HTERT RPE-1 (cell line): ENCODE results near the gene SLC8A3.

Experiments
- in situ Hi-C: fragments of 300-500 bp; cut with MboI; formaldehyde crosslinking; loops from 4 replicates; pipeline ENCODE4 v1.14.3; 2020; ENCODE audit warnings: low sequenced_read_pairs

Gene SLC8A3

DNA sequence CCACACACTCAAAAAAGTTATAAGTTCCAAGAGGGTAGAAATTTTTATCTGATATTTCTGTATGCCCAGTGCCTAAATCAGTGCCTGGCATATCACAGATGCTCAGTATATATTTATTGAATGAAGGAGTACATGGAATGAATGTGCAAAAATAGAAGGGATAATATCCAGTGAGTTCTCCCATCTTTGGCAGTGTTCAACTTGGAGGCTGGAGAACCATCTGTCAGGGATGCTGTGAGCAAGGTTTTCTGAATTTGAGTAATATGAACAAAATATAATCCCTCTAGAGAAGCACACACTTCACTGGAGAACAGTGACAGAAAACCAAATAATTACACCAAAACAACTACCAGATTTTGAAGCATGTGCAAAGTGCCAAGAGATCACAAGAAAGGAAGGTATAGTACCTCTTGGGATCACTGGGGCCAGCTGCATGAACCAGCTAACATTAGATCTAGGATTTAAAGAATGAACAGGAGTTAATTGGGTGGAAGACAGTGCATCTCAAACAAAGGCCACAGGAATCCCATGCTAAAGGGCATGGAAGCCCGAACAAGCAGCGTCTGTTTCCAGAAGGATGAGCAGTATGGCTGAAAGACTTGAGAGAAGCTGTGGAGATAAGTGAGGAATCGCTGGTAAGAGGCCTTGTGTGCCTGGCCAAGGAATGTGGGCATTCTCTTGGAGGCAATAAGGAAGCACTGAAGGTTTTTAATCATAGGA is 11.5 kb downstream of the SLC8A3 start:
- in situ Hi-C loops = no loop called here

DNA sequence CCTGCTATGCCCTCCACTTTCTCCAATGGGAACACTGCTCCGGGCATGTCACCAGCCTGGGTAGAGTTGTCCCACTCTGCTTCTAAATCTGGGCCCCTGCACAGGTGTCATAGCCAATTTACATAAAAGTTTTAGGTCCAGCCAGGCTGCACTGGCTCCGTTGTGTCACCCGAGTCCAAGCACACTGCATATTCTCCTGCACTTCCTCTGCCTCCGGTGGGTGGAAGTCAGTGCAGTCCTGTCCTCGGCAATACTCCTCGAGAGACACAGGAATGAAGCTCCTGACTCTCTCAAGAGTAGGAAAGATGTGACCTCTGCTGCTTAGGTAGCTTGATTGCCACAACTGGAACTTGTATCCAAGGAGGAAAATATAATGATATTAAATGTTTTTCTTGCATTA is 15.2 kb downstream of the SLC8A3 start:
- in situ Hi-C loops = no loop called here

DNA sequence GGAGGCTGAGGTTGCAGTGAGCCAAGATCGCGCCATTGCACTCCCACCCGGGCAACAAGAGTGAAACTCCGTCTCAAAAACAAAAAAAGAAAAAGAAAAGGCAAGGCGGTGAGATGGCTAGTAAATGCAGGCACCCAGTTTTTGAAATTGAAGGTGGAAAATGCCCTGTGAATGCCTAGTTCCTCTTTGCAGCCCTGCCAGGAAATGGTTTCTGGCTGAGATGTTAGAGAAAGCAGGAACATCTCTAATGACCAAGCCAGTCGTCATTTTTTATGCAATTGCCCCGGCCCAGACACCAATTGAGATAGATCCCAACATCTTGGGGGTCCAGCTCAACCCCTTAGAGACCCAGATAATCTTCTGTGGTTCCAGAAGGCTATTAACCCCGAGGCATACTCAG is 17.0 kb downstream of the SLC8A3 start:
- in situ Hi-C loops = no loop called here

DNA sequence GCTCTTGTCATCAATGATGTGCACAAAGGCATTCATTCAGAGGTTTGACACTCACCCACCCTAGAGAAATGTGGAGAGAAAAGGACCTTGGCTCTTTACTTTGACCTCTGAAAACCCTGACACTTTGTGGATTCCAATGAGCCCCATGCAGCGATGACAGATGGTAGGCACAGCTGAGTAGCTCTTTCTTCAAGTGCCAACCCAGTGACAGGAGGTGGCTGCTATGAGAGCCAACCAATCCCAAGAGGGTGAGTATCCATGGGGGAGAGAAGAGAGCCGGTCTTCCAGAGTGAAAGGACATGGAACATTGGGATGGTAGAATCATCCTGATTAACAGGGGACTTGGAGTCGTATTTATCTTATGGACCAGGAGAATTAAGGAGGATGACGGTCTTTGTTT is 17.8 kb downstream of the SLC8A3 start:
- in situ Hi-C loops = no loop called here

DNA sequence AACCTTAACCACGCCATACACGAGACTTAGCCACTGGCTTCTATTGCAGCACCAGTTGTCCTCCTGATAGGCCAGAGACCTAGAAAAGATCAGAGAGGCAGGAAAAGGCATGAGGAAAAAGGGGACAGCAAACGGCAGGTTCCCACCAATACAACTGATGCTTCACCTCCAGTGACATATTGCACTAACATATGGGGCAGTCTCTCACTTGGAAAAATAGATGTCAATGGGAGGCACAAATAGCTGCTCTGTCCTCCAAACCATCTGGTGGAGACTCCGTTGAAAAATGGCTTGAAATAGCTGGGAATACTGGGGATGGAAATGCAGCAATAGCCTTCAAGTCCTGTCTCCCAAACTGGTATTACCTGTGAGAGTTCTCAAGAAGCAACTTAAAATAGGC is 20.3 kb downstream of the SLC8A3 start:
- in situ Hi-C loops = no loop called here

DNA sequence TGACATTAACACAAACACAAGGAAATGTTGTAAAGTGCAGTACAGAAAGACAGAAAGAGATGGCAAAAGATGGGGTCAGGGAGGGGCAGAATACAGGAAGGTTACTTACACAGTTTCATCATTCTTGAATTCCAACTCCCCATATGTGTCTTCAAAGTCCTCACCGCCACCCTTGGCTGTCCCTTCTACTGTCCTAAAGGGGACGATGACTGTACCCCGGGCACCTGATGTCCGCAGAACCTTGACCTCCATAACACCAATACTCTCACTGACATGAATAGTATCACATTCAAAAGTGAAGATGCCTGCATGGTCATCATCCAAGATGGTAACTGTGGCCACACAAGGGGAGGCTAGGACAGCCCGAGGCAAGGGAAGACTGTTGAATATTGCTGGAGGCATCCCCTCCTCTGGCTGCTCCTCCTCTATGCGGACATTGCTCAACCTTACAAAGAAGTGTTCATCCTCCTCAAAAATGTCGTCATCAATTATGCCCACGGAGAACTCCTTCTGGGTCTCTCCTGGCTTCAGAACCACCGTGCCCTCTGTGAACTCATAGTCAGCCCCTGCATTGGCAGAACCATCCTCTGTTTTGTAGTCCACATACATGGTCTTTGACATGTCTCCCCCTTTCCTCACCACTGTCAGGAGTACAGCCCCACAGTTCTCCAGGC is 22.1 kb downstream of the SLC8A3 start:
- in situ Hi-C loops = no loop called here

DNA sequence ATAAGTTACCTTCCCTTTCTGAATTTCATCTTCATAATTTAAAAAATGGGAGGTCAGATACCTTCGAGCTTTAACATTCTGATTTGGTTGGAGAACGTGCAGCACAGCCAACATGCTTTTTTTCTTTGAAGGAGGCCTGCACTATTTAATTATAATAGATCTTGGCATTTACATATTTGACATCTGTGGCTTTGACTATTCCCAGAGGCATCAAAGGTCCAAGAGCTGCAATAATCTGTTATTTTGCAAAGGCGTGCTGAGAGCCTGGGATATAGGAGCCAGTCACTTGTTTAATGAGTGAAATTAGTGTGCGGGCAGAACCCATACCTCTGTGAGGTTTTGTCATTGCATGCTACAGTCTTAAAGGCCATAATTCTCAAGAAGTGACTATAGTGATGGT is 26.4 kb downstream of the SLC8A3 start:
- in situ Hi-C loops = no loop called here

DNA sequence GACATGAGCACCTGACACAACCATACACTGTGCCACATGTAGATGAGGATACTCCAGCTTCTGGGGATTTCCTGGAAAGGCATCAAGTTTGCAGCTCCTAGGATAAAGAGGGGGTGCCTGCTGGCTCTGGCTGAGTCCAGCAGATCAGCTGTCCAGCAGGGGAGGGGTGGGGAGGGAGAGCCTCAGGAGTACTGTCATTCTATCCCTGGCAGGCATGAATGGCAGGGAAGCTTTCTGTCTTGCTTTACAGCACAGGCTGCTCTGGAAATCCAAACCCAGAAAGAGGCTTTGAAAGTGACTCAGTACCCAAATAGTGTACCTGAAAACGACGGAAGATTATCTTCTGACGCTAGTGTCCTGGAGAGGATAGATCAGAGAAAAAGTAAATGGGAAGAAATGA is 32.2 kb downstream of the SLC8A3 start:
- in situ Hi-C loops = no loop called here

DNA sequence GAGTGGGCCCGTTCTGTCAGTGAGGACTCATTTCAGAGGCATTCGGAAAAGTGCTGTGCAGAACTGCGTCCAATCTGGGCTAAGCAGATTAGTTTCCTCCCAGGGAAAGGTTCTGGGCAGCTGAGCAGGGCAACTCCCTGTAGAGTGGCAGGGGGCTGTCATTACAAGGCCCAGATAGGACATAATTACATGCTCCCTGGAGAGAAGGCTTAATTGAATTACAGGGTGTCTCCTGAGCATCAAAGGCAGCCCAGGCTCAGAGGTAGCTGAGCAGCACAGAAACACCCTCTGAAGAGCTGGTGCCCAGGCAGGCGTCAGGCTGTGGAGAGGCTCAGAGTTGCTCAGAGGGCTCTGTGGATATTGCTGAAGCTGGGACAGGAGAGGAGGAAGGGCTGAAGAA is 36.0 kb downstream of the SLC8A3 start:
- in situ Hi-C loops = no loop called here

DNA sequence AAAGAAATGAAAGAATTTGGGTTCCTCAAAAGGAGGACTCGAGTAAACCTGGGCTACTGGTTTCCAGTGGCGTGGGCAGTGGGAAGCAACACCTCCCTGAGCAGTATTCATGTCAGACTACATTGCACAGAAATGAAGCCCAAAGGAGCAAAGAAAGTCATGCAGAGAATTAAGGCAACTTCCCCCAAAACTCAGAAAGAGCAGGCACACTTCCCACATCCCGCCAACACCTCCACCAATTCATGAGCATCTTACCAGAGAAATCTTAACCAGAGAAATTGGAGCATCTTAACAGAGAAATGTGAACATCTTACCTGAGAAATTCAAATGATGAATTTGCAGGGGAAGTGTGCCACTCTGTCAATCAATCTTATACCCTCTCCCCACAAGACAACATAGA is 36.7 kb downstream of the SLC8A3 start:
- in situ Hi-C loops = no loop called here

DNA sequence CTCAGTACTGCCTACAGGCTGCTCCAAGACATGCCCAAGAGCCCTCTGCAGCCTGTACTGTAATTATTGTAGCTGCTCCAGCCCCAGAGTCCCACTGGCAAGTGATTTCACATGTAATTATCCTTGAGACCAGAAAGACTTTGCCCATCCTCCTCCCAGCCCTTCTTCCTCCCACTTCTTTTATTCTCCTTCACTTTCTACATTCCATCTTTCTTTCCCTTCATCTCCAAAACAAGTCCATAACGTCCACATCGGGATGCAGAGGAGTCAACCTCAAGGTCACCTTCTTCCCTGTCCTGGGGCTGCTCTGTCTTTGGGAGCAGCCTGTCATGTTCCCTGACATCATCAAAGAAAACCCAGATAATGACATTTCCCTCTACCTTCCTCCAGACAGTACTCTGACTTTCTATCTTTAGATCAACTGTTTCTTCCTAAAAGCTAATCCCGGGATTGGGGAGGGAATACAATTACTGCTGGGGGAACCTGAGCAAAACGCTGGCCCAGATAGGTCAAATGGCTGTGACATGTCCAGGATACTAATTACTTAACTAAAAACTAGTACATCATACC is 39.1 kb downstream of the SLC8A3 start:
- in situ Hi-C loops = no loop called here

DNA sequence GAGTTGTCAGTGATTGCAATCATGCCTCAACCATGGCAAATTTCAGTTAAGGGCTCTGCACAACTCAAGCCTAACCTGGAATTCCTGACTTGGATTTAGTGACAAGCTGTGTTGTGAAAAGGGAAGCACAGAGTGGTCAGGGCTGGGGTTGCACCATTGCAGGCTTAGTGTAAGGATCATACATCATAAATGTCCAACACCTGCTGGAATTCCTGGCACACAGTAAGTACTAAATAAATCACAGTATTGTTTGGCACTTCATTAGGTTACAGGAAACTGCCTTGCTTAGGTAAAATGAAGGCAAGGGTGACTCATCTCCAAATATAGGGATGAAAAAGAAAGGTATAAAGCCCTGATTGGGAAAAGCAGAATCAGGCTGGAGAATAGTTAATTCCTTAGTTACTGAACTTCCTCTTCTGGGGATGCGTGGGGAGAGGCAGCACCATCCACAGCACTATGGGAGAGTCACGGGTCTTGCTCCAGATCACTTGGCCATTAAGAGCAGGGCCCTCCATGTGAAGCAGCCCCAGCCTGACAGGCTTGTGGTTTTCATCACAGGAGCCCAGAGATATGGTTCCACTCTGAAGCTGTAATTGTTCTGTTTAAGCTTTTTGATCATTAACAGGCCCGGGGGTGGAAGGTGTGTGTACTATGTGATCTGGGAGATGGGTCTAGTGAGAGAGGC is 39.7 kb downstream of the SLC8A3 start:
- in situ Hi-C loops = no loop called here

DNA sequence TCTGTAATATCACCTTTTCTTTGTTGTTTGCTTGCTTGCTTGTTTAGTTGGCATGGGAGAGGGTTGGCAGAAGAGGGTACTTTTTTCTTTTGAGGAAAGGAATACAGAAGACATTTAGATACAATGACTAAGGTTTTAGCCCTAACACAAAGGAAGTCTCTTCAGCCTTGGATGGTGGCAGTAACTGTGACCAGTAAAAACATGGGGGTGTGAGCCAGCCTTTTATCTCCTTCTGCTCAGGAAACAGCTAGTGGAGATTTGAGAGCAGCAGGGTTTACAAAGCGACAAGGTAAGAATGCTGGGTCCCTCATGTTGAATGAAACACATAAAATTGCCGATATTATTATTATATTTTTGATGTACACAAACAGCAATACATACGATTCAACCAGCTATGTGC is 40.4 kb downstream of the SLC8A3 start:
- in situ Hi-C loops = no loop called here

DNA sequence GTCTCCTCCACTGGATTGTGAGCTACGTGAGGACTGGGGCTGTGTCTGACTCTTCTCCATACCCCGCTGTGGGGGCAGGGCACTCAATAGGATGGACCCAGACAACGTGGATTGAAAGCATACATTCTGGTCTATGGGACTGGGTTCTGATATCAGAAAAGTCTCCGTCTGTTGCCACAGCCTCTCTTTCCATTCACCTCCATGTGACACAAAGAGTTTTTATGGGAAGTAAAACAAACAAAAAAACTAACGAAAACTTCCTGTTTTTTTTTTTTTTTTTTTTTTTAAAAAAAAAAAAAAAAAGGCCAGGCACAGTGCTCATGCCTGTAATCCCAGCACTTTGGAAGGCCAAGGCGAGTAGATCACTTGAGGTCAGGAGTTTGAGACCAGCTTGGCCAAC is 44.7 kb downstream of the SLC8A3 start:
- in situ Hi-C loops = no loop called here

DNA sequence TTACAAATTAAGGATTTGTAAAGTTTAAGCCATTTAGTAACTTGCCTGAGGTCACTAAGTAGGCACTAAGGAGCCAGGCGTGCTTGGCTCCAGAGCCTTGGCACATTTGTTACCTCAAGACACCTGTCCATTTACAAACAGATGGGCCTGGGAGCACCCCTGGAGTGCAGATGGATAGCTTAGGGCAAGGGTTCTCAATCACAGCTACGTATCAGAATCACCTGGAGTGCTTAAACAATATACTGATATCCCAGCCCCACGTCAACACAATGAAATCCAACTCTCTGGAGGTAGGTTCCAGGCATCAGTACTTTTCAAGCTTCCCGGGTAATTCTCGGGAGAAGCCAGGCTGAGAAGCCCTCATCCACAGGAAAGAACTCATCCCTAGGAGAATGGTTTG is 45.4 kb downstream of the SLC8A3 start:
- in situ Hi-C loops = no loop called here

DNA sequence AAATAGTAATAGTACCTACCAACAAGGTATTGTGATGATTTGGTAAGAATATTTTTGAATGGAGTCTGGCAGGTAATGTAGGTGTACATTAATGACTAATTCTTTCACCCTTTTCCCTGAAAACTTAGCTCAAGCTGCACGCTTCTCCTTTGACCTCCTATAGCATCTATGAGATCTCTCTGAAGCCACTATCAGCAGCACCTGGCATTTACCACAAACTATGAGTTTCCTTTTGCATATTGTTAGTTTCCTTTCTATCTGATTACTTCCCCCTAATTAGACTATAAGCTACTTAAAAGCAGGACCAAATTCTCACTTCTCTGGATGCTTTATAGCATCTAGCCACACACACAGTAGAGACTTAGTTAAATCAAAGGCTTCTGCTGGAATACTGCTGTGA is 48.1 kb downstream of the SLC8A3 start:
- in situ Hi-C loops = no loop called here

DNA sequence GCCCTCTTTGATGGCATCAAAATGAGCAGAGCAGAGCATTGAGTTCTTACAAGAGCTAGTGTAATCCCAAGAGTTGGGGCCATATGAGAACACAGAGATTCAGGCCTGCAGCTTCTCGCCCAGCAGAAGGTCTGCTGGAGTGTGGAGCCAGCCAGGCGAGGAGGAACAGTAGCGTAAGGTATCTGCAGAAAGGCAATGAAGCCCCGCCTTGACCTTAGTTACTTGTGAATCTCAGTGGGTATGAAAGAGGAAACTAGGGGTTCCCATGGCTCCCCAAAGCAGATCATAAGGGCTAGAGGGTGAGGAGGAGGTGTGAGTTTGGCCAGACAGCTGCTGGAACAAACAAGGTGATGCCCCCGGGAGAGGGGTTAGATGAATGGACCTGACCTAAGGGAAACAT is 49.4 kb downstream of the SLC8A3 start:
- in situ Hi-C loops = no loop called here

DNA sequence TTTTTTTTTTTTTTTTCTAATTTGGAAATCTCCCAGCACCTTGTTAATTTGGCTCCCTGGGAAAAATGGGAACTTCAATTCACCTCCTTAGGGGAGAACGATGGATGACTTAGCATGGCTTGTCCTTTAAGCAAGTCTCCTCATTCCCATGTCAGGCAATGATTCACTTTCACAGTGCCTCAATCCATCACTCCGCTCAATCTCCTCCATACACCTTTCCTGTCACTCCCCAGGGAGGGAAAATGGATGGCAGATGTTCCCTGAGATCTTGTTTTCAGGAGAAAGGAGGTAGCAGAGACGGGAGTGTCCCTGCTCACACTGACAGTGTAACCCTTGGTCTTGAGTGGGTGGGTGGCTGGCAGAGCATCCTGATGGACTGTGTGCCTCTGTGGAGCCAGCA is 51.0 kb downstream of the SLC8A3 start:
- in situ Hi-C loops = no loop called here

DNA sequence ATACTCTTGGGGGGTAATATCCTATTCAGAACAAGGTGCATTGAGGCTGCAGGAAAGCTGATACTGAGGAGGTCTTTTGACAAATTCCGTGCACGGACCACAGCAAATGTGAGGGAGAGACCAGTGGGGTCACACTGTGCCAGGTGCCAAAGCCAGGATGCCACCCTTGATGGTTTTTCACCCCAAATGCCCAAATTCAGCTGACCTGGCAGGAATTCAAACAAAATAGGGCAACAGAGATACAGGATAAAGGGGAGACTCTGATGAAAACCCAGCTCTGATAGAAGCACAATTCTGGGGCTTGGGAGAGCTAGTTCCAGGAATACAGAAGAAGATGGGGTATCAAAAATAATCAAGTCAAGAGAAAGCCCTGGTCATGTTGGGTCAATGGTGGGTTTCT is 55.3 kb downstream of the SLC8A3 start:
- in situ Hi-C loops = no loop called here

DNA sequence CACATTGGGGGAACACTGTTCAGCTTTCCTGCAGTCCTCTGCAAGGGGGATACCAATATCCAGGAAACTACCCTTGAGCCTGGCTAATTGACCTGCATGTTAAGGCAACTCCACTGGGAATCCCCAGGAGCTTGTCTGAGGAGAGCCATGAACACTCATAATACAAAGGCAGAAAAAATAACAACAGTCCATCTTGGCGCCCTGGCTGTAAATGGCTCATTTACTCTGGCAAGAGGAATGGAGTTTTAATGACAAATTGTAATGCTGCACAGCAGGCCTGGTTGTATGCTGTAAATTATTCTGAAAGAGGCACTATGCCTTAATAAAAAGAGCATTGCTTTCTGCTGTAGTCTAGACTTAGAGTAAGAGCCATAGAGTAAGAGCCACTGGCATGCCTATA is 58.3 kb downstream of the SLC8A3 start:
- in situ Hi-C loops = no loop called here

DNA sequence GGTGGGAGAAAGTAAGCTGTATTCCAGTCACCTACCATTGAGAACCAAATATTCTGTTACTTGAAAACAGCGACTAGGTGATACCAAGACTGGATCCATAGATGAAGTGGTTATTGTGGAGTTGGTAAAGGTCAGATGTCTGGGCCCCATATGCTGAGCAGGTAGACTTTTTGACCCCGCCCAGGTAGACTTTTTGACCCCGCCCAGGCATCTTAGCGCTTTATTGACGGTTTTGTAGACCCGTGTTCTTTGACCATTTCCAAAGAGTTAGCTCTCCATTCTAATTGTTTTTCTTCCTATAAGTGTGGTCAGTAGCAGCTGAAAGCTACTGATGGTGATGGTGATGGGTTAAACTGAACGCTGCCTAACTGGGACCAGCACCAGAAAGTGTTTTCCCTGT is 61.6 kb downstream of the SLC8A3 start:
- in situ Hi-C loops = no loop called here

DNA sequence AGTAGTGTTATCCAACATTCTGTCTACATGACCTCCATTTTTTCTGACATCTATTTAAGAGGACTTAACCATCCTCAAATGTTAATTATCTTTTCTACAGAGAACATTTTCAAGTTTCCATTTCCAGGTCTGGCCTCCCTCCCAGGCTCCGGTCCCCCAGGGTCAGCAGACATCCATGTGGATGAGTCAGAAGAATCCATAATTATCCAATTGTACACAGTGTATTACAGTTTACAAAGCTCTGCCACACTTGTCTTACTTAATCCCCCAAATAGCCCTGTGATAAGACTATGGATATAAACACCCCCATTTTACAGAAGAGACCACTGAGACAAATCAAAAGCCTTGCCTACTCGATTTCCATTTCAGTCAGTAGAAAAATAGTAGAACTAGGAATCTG is 65.0 kb downstream of the SLC8A3 start:
- in situ Hi-C loops = no loop called here
